DMS153 treated with DMSO at 0.1 percent for 48 hours (cell line): ENCODE results near the gene PCSK6.
"Not testable (repeated sequence)": the region's sequence is repeated elsewhere in the genome, so short reads cannot be mapped to it uniquely, and the experiment has no call there.

Source experiments
- DNase-seq: peaks from one replicate; lab custom pipeline; 2025; ENCODE audit not compliant: unreplicated experiment; lab: John Stamatoyannopoulos, UW

PCSK6 gene

DNA sequence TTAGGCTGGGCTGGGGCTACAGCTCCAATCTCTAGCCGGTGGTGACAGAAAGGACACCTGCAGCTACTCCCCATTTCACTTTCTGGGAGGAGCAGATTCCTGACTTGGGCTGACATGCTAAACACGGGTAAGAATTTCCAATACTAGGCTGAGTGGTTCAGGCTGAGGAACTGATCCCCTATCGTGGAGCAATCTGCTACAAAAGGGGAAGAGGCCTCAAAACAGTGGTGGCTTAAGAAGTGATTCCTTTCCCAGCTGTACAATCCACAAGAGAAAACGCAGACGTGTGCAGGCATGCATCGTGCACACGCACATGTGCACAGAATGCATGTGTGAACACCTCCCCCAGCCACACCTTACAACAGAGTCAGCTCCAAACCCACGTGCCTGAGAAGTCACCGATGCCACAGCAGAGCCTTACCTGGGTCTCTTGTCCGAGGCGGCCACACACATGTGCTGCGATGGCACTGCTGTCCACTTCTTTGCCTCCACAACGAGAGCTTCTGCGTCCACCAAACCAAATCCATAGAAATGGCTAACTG lies 107.8 kb downstream of the PCSK6 start:
- DNase-seq, result no peak

- DNase-seq, result no peak
Measured at GRCh38 chr15:101380146-101380545, 109.4 kb downstream of the PCSK6 start.

DNA sequence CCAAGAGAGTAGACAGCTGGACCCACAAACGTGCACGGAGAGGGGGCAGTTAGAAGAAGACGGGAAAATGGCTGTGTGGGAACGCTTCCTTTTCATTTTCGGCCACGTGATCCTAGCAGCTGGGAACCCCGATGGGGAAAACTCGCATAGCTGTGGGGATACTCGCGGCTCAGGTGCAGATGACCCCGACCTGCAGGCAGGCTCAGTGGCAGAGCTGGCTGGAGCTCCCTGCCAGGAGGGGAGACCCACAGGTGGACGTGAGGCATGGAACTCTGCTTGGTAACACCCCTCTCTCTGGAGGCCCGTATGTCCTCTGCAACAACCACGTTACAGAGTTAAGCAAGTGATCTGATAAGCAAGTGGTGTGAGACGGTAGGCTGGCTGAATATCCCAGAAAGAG lies 109.9 kb downstream of the PCSK6 start:
- DNase-seq, result no peak

DNA sequence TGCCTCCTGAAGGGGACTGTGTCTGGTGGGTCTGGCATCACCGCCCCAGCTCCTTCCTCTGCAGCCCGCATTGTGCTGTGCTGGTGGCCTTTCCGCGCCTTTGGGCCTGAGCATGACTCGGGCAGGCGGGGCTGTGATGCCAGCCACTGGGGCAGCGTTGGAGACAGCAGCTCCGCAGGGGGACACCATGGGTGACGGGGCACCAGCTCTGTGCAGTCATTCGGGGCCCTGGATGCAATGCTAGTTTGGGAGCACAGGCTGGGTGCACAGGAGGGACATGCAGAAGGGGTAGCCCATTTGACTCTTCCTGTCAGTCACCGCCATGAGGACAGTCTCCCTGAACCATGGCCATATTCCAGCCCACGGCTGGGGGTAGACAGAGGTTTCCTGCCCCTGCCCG lies 110.6 kb downstream of the PCSK6 start:
- DNase-seq, result no peak

GRCh38 chr15:101378171-101378755 lies 111.2 kb downstream of the PCSK6 start:
- no peak for DNase-seq

- no peak for DNase-seq
Measured at GRCh38 chr15:101376615-101377395, 112.7 kb downstream of the PCSK6 start.

DNA sequence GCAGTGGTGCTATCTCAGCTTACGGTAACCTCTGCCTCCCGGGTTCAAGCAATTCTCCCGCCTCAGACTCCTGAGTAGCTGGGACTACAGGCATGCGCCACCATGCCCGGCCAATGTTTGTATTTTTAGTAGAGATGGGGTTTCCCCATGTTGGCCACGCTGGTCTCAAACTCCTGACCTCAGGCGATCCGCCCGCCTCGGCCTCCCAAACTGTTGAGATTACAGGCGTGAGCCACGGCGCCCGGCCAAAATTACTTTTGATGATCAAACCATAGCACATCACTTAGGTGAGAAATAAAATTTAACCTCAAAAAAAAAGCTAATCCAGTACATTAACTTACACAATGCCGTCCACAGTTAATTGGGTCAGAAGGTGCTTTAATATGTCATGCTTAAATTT lies 114.5 kb downstream of the PCSK6 start:
- not testable (repeated sequence) for DNase-seq

DNA sequence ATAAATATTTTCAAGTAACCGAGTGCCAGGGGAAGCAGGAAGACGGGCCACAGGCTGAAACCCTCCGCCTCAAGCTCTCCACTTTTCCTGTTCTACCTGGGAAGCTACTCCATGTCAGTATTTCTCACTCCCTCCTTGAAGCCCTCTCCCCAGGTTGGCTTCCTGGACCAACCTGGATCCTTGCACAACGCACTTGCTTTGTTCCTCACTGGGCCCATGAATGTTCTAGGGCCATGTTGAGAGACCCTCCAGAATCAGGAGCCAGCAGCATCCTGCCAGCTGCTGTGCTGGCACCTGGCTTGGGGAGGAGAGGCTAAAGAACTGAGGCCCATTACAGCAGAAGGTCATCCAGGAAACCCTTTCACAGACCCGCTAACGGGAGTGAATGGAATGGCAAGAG lies 115.2 kb downstream of the PCSK6 start:
- DNase-seq, result no peak

GRCh38 chr15:101373577-101373976 lies 115.9 kb downstream of the PCSK6 start:
- no peak for DNase-seq

DNA sequence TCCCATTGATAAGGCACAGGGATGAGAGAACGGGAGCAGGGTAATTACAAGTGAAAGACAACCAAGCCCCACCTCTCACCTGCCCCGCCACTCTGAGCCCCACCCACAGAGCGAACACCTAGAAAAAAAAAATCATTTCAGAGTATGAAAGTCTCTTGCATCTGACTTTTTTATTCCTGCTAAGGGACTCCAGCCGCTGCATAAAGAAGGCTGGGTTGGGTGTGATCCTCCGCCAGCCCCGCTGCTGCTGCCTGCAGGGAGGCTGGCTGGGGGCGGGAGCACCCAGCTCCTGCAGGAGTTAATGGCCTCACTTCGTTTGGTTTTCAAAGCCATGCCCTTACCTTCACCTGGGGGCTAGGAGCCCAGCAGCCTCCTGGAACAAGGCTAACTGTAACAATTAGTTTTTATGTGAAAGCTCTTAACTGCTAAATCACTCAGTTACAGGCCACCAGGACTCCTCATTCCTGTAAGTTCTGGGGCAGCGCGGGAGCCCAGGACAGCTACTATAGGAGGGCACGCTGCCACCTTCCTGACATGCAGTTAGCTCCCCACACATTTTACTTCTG lies 116.5 kb downstream of the PCSK6 start:
- no peak for DNase-seq

DNA sequence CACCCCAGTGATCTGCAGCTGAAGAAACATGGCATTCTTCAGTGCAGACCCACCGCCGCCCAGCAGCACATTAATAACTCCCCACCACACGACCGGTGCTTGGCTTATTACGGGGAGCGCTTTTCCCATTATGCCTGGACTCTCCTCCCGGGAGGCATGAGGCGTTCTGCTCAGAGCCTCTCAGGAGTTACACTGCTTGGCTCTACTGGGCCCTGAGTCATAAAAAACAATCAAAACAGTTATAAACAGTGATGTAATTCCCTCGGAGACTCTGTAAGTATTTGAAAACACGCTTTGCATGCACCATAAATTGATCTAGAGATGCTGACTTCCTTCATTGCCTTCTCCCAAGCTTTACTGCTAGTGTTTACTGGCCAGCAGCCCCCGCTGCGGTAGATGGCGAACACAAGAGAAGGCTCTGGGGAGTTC lies 117.3 kb downstream of the PCSK6 start:
- no peak for DNase-seq

- no peak for DNase-seq
Measured at GRCh38 chr15:101371519-101371918, 118.0 kb downstream of the PCSK6 start.

DNA sequence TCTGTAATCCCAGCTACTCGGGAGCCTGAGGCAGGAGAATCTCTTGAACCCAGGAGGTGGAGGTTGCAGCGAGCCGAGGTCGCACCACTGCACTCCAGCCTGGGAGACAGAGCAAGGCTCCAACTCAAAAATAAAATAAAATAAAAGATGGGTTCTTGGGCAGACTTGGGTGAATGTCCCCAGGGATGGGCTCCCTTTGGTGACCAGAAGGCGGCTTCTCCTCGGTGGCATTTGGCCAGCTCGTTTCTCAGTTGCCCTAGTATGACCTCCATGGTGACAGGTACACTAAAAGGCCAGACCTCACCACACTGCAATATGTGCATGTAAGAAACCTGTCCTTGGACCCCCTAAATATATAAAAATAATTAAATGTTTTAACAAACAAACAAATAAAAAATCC lies 118.4 kb downstream of the PCSK6 start:
- DNase-seq, result no peak

DNA sequence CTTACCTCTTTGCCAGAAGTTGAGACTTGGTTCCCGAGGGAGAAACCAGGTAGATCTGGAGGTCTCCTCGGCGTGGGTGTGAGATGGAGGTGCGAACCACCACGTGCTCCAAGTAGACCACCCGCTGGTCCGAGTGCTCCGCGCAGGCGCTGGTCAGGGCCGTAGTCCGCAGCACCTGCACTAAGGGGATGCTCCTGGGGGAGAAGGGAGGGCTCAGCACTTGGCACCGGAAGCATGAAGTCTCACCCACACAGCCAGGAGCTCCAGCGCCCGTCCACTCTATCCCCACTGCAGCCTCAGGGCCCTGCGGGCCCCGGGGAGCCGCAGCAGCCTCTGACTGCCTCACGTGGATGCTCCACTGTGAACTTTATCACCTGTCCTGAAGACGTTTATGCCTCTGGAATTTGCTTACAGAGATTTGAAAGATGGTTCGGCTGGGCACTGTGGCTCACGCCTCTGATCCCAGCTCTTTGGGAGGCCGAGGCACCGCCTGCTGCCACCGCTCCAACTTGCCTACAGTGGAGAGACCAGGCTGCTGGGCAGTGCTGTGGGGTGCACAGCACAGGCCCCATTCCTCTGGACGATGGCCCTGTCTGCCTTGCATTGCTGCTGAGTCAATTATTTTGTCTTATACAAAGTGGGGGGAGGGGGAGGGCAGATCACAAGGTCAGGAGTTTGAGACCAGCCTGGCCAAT lies 119.0 kb downstream of the PCSK6 start:
- no peak for DNase-seq

DNA sequence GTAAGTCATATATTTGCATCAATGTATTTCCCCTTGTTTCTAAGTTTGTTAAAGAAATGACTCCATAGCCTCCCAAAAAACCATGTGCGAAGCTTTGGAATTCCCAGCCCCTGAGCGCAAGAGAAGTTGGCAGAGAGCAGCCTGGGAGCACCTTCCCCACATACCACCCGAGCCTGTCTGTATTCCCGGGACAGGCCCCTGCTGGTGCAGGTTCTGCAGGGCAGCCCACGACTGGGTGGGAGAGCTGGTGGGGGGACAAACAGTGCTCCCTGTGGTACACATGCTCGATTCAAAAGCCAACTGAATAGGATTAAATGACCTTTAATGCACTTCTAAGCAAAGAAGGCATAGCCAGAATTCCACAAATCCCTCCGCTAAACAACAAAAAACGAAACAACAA lies 119.8 kb downstream of the PCSK6 start:
- DNase-seq, result no peak

GRCh38 chr15:101368861-101369642 lies 120.5 kb downstream of the PCSK6 start:
- no peak for DNase-seq

GRCh38 chr15:101368086-101368780 lies 121.3 kb downstream of the PCSK6 start:
- DNase-seq, result no peak

DNA sequence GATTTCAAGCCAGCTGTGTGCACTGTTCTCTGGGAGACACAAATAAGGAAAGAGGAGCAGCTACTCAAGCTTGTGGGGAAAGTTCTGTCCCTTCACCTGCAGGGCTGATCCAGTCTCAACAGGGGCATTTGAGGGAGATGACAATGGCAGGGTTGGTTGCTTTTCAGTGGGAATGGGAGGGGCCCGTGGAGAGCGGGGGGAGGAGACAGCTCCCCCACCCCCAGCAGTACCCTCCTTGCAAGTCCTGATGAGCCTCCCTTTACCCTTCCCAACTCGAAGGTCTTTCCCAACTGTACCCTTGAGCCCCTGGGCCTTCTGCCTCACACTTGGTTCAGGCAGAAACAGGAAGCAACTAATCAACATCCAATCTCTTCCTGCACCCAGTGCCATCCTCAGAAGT lies 122.7 kb downstream of the PCSK6 start:
- no peak for DNase-seq

DNA sequence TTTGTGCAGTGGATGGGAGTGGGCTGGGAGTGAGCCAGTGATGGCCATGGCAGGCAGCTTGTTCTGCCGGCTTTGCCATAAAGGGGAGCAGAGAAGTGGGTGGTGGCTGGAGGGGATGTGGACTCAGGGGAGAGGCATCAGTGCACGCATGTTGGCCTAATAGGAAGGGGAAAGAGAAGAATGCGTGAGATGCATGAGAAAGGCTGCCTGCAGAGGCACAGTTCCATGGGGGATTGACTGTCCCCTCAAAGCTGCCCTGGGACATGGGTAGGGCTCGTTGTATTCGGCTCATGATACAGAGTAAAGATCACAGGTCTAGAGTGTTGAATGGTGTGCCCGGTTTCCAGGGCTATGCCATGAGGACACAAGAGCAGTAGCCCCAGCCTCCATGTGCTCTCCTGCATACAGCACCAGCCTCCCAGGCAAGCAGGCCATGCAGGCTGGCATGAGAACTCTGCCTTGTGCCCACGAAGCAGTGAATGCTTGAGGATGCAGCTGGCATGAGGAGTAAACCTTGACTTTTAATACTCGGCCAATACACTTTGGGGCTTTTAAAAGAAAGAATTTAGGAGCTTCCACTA lies 126.4 kb downstream of the PCSK6 start:
- DNase-seq, result no peak

- DNase-seq, result no peak
Measured at GRCh38 chr15:101362359-101362758, 127.1 kb downstream of the PCSK6 start.
